ENCODE data around the gene CDH7.

Gene CDH7

DNA sequence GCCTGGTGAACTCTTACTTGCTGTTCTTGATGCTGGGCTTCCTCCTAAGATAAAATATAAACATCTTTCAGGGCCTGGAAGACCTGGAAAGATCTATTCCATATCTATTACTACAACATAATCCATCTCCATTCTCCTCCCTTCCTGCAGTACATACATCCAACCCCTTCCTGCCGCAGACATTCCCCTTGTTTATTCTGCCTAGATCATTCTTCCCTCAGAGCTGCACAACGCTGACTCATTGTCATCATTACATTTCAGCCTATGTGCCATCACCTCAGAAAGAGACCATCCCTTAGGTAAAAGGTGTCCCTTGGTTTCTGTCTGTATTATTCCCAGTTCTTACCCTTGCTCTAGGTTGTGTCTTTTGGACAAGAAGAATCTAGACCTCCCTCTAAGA is 2.5 kb upstream of the CDH7 start:
- Histone ChIP-seq H3K4me1 (ENCODE audit: control insufficient read depth, low read length) (no peaks in the 10 kb centered on the region), H3K4me3 (ENCODE audit: low read length) (no peak overlapping the region), H3K9me3 (ENCODE audit: control insufficient read depth, insufficient read depth, low read length) (peaks cover 3% of the 10 kb centered on the region; the same call in 1 of the 2 replicates), H3K79me2 (ENCODE audit: control insufficient read depth, low read length) (no peaks in the 10 kb centered on the region), H3K4me2 (ENCODE audit: low read length) (no peak overlapping the region), H3K9me2 (replicated peaks; ENCODE audit: control insufficient read depth, low read length) (no peaks in the 10 kb centered on the region), H3K27me3 (ENCODE audit: control insufficient read depth, low read length) (no peaks in the 10 kb centered on the region), H4K20me1 (ENCODE audit: control insufficient read depth, insufficient read depth, low read depth, low read length) (no peaks in the 10 kb centered on the region), H3K27ac (ENCODE audit: low read depth, low read length) (no peak overlapping the region), H3K36me3 (ENCODE audit: control insufficient read depth, low read length) (no peaks in the 10 kb centered on the region), H3F3A (ENCODE audit: control insufficient read depth, insufficient read depth) (no peaks in the 10 kb centered on the region)
- TF ChIP-seq CTCF (IDR thresholded peaks at IDR 0.05; ENCODE audit: low read depth, low read length, poor library complexity, severe bottlenecking) = no peak
- no peak for TF ChIP-seq EZH2phosphoT487 (IDR thresholded peaks at IDR 0.05; ENCODE audit: borderline replicate concordance, low read length)

DNA sequence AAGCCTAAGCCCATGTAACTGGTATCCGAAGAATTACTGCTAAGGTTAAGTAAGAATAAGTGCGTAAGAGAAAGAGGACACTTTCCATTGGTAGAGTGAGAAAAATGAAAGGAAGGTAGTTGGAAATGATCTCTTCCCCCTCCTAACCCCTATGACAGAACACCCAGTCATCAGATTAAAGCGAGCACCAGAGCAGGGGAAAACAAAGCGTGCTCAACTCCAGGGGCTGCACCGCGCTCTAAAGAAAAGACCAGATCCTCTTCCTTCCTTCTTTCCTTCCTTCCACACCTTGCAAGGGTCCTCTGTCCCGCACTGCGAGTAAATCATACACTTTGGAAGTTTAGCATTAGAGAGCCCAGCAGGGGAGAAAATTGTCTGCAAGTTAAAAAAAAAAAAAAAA is 971 bp upstream of the CDH7 start:
- no peaks in the 10 kb centered on the region for H4K20me1 ChIP-seq (ENCODE audit: control insufficient read depth, insufficient read depth, low read depth, low read length)
- H3K9me2 ChIP-seq (replicated peaks; ENCODE audit: control insufficient read depth, low read length) = no peaks in the 10 kb centered on the region
- no peak overlapping the region for H3K4me2 ChIP-seq (ENCODE audit: low read length)
- no peak overlapping the region for H3K27ac ChIP-seq (ENCODE audit: low read depth, low read length)
- no peaks in the 10 kb centered on the region for H3F3A ChIP-seq (ENCODE audit: control insufficient read depth, insufficient read depth)
- TF ChIP-seq EZH2phosphoT487 (IDR thresholded peaks at IDR 0.05; ENCODE audit: borderline replicate concordance, low read length) (no peak), CTCF (IDR thresholded peaks at IDR 0.05; ENCODE audit: low read depth, low read length, poor library complexity, severe bottlenecking) (no peak)
- peaks cover 3% of the 10 kb centered on the region; the same call in 1 of the 2 replicates for H3K9me3 ChIP-seq (ENCODE audit: control insufficient read depth, insufficient read depth, low read length)
- no peak overlapping the region for H3K4me3 ChIP-seq (ENCODE audit: low read length)
- H3K36me3 ChIP-seq (ENCODE audit: control insufficient read depth, low read length) = no peaks in the 10 kb centered on the region
- no peaks in the 10 kb centered on the region for H3K79me2 ChIP-seq (ENCODE audit: control insufficient read depth, low read length)
- H3K4me1 ChIP-seq (ENCODE audit: control insufficient read depth, low read length) = no peaks in the 10 kb centered on the region
- no peaks in the 10 kb centered on the region for H3K27me3 ChIP-seq (ENCODE audit: control insufficient read depth, low read length)

- Histone ChIP-seq H3K4me2 (ENCODE audit: low read length) (no peak overlapping the region), H3K36me3 (ENCODE audit: control insufficient read depth, low read length) (no peaks in the 10 kb centered on the region), H3K4me1 (ENCODE audit: control insufficient read depth, low read length) (no peaks in the 10 kb centered on the region), H3K27me3 (ENCODE audit: control insufficient read depth, low read length) (no peaks in the 10 kb centered on the region), H3K79me2 (ENCODE audit: control insufficient read depth, low read length) (no peaks in the 10 kb centered on the region), H3F3A (ENCODE audit: control insufficient read depth, insufficient read depth) (no peaks in the 10 kb centered on the region), H3K9me3 (ENCODE audit: control insufficient read depth, insufficient read depth, low read length) (peaks cover 3% of the 10 kb centered on the region; the same call in 1 of the 2 replicates), H4K20me1 (ENCODE audit: control insufficient read depth, insufficient read depth, low read depth, low read length) (no peaks in the 10 kb centered on the region), H3K27ac (ENCODE audit: low read depth, low read length) (no peak overlapping the region), H3K4me3 (ENCODE audit: low read length) (no peak overlapping the region), H3K9me2 (replicated peaks; ENCODE audit: control insufficient read depth, low read length) (no peaks in the 10 kb centered on the region)
- no peak for TF ChIP-seq CTCF (IDR thresholded peaks at IDR 0.05; ENCODE audit: low read depth, low read length, poor library complexity, severe bottlenecking)
- no peak for TF ChIP-seq EZH2phosphoT487 (IDR thresholded peaks at IDR 0.05; ENCODE audit: borderline replicate concordance, low read length)
Observed at GRCh38 chr18:65751155-65752085, 608 bp downstream of the CDH7 start.

Data from DOHH2 (cell line).